K562 (cell line): ENCODE results near the gene POLR3K. TPM values are rescaled to one million over a fixed set of nuclear protein-coding genes. Genes with fewer than 3 reads are reported as not detected.

ENCODE experiments used
- HDAC1 ChIP-seq, 2 experiments: fragments of 450-650 bp; IDR thresholded peaks; 2 replicates each; pipeline ENCODE4 v1.6.1; 2016 to 2017; ENCODE audit warnings: inconsistent platforms in 1 of 2, mild to moderate bottlenecking in 1 of 2, moderate library complexity in 1 of 2
- HDAC2 ChIP-seq: fragments of 450-650 bp; IDR thresholded peaks from 2 replicates; pipeline ENCODE4 v1.6.1; 2016; ENCODE audit warnings: mild to moderate bottlenecking
- NKRF ChIP-seq: fragments of 450-650 bp; IDR thresholded peaks from 2 replicates; pipeline ENCODE4 v1.6.1; 2016; ENCODE audit warnings: borderline replicate concordance
- NONO ChIP-seq, 2 experiments: fragments of 200-400 bp in 1 of 2; fragments of 450-650 bp in 1 of 2; formaldehyde crosslinking in 1 of 2; IDR thresholded peaks; 2 replicates each; pipeline ENCODE4 v1.6.1; 2017; ENCODE audit warnings: low read depth in 2 of 2, mild to moderate bottlenecking in 2 of 2, moderate library complexity in 2 of 2, low read length in 1 of 2
- POLR2B ChIP-seq: fragments of 450-650 bp; IDR thresholded peaks from 2 replicates; pipeline ENCODE4 v1.6.1; 2018; ENCODE audit warnings: low read depth; ENCODE audit not compliant: partially characterized antibody
- RBM34 ChIP-seq: fragments of 200-400 bp; formaldehyde crosslinking; IDR thresholded peaks from 2 replicates; pipeline ENCODE4 v1.6.1; 2018; ENCODE audit warnings: low read length, borderline replicate concordance; ENCODE audit not compliant: insufficient read depth
- SNRNP70 ChIP-seq: fragments of 200-400 bp; formaldehyde crosslinking; optimal IDR thresholded peaks from 2 replicates; pipeline ENCODE3; 2017; ENCODE audit warnings: low read depth, low read length
- SPI1 ChIP-seq: IDR thresholded peaks from 2 replicates; pipeline ENCODE4 v1.6.1; 2011; ENCODE audit warnings: low read depth, low read length, control low read depth, borderline replicate concordance
- STAT5A ChIP-seq: IDR thresholded peaks from 2 replicates; pipeline ENCODE4 v1.6.1; 2012; ENCODE audit warnings: low read length, inconsistent platforms, borderline replicate concordance
- TAF1 ChIP-seq: IDR thresholded peaks from 2 replicates; pipeline ENCODE4 v1.6.1; 2011; ENCODE audit warnings: mild to moderate bottlenecking, low read length, moderate library complexity; ENCODE audit not compliant: insufficient read depth, control insufficient read depth, severe bottlenecking; ENCODE audit errors: extremely low read depth
- TAF7 ChIP-seq: fragments of 450-650 bp; IDR thresholded peaks from 2 replicates; pipeline ENCODE4 v1.6.1; 2016; ENCODE audit warnings: missing genetic modification characterization, missing compliant biosample characterization
- YY1 ChIP-seq, 3 experiments: IDR thresholded peaks; 2 replicates each; pipeline ENCODE4 v1.6.1; 2011; ENCODE audit warnings: low read length in 2 of 3, mild to moderate bottlenecking in 2 of 3, moderate library complexity in 2 of 3, borderline replicate concordance in 1 of 3, control low read depth in 1 of 3, low read depth in 1 of 3; ENCODE audit not compliant: insufficient read depth in 3 of 3, insufficient replicate concordance in 2 of 3, control insufficient read depth in 1 of 3, insufficient read length in 1 of 3; ENCODE audit errors: extremely low read depth in 1 of 3
- ZNF785 ChIP-seq: fragments of 250-450 bp; sonication (Bioruptor Pico); IDR thresholded peaks from 2 replicates; pipeline ENCODE4 v1.4.0; 2020; ENCODE audit warnings: mild to moderate bottlenecking
- polyA plus RNA-seq, 8 experiments: library from polyadenylated mRNA; depleted of rRNA in 4 of 8; stranded (reverse) in 5 of 8; unstranded in 3 of 8; fragments of >200 nt; fragmentation: Nextera tagmentation in 2 of 8; fragmentation: Illumina TruSeq in 1 of 8; extraction: Ambion mirVana in 2 of 8; extraction: Trizol in 1 of 8; gene quantifications; 2 replicates each; pipeline versions ENCODE4 v1.2.1 to v1.2.3, GENCODE V29; 2011 to 2014; ENCODE audit warnings: inconsistent platforms in 1 of 8, missing spikeins in 1 of 8
- total RNA-seq, 7 experiments: library from RNA; depleted of rRNA in 6 of 7; stranded (reverse); fragments of >200 nt in 6 of 7; fragmentation: Illumina TruSeq in 2 of 7; extraction: Trizol in 2 of 7; gene quantifications; 2 replicates each; pipeline versions ENCODE4 v1.2.1 to v1.2.3, GENCODE V29; 2011 to 2021; ENCODE audit warnings: low replicate concordance in 1 of 7
- TF ChIP-seq, protein P1 (sequence below): sonication (generic); formaldehyde crosslinking; IDR thresholded peaks from 2 replicates; pipeline ENCODE4 v1.8.1; 2023; ENCODE audit warnings: missing genetic modification reagents, mild to moderate bottlenecking, borderline replicate concordance
- TF ChIP-seq, protein P2 (sequence below): fragments of 250-450 bp; sonication (Bioruptor Pico); IDR thresholded peaks from 2 replicates; pipeline ENCODE4 v1.5.0; 2021

The POLR3K gene
- total and polyA plus RNA-seq, 9 of the 15 experiments (the other 6 are each of a cell fraction or from before 2014, with no cell fraction given), result 42.1 to 315 (median 86.7) TPM

GRCh38 chr16:77273-77806 lies 23.9 kb upstream of the POLR3K start (continued):
- TF ChIP-seq, protein P1, sequence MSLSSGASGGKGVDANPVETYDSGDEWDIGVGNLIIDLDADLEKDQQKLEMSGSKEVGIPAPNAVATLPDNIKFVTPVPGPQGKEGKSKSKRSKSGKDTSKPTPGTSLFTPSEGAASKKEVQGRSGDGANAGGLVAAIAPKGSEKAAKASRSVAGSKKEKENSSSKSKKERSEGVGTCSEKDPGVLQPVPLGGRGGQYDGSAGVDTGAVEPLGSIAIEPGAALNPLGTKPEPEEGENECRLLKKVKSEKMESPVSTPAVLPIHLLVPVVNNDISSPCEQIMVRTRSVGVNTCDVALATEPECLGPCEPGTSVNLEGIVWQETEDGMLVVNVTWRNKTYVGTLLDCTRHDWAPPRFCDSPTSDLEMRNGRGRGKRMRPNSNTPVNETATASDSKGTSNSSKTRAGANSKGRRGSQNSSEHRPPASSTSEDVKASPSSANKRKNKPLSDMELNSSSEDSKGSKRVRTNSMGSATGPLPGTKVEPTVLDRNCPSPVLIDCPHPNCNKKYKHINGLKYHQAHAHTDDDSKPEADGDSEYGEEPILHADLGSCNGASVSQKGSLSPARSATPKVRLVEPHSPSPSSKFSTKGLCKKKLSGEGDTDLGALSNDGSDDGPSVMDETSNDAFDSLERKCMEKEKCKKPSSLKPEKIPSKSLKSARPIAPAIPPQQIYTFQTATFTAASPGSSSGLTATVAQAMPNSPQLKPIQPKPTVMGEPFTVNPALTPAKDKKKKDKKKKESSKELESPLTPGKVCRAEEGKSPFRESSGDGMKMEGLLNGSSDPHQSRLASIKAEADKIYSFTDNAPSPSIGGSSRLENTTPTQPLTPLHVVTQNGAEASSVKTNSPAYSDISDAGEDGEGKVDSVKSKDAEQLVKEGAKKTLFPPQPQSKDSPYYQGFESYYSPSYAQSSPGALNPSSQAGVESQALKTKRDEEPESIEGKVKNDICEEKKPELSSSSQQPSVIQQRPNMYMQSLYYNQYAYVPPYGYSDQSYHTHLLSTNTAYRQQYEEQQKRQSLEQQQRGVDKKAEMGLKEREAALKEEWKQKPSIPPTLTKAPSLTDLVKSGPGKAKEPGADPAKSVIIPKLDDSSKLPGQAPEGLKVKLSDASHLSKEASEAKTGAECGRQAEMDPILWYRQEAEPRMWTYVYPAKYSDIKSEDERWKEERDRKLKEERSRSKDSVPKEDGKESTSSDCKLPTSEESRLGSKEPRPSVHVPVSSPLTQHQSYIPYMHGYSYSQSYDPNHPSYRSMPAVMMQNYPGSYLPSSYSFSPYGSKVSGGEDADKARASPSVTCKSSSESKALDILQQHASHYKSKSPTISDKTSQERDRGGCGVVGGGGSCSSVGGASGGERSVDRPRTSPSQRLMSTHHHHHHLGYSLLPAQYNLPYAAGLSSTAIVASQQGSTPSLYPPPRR (CRISPR knock-in tag), result no peak
- TF ChIP-seq ZNF785 (CRISPR knock-in tag) (no peak), SPI1 (no peak), HDAC2 (0 out of 2 replicates have a peak, but pooled peaks have one; percentile 37), YY1 (IDR thresholded peaks at IDR 0.05; ENCODE audit: borderline replicate concordance in 1 of 3, control insufficient read depth in 1 of 3, extremely low read depth in 1 of 3, insufficient read depth in 3 of 3, insufficient read length in 1 of 3, insufficient replicate concordance in 2 of 3, low read depth in 1 of 3, low read length in 2 of 3) (peak in 1 of 3 experiments; percentile 29), POLR2B (no peak), TAF7 (tag) (no peak), TAF1 (peak; percentile 13), STAT5A (no peak), RBM34 (no peak), HDAC1 (IDR thresholded peaks at IDR 0.05) (no peak), NKRF (no peak), NONO (IDR thresholded peaks at IDR 0.05; ENCODE audit: low read depth in 2 of 2, low read length in 1 of 2) (no peak), SNRNP70 (no peak)
- TF ChIP-seq, protein P2, sequence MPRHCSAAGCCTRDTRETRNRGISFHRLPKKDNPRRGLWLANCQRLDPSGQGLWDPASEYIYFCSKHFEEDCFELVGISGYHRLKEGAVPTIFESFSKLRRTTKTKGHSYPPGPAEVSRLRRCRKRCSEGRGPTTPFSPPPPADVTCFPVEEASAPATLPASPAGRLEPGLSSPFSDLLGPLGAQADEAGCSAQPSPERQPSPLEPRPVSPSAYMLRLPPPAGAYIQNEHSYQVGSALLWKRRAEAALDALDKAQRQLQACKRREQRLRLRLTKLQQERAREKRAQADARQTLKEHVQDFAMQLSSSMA, result no peak
